GM19023 (cell line): ENCODE results near the gene ZNF831.

ENCODE experiments used
- ATAC-seq: cut with Tn5 transposase; IDR thresholded peaks from one replicate; pipeline ENCODE4 v1.9.1; 2021; ENCODE audit warnings: mild to moderate bottlenecking, moderate library complexity; ENCODE audit not compliant: unreplicated experiment

Gene ZNF831

DNA sequence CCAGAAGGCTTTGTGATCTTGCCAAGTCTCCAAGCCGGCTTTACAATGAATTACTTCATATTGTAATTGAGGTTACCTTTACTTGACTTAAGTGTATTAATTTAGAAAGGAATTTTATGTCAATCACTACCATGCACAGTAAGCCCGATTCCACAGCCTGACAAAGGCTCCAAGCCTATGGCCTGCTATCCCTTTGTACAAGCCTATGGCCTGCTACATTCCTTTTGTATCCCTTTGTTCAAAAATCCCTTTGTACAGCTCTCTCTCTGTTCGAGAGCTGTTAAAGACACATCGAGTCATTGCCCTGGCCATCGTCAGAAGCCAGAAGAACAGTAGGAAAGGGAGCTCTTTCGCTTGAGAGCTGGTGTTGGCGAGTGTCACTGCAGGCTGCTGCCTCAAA, 134.1 kb downstream of the ZNF831 start:
- ATAC-seq, result no peak

DNA sequence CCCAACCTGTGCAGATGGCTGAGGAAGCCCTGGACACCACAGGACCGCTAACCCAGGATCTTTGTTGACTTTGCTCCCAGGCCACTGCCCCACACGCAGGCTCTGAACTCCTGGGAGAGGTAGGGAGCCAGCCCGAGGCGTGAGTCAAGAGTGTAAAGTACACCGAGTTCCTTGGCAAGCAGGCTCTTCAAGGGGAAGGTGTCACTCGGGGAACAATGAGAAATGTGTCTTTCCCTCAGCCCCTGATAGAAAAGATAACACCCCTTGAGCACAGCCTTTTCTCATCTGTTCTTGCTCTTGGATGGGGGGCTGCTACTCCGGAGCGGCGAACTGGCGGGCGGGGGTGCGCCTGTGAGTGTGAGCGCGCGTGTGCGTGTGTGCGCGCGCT, 136.3 kb downstream of the ZNF831 start:
- no peak for ATAC-seq

DNA sequence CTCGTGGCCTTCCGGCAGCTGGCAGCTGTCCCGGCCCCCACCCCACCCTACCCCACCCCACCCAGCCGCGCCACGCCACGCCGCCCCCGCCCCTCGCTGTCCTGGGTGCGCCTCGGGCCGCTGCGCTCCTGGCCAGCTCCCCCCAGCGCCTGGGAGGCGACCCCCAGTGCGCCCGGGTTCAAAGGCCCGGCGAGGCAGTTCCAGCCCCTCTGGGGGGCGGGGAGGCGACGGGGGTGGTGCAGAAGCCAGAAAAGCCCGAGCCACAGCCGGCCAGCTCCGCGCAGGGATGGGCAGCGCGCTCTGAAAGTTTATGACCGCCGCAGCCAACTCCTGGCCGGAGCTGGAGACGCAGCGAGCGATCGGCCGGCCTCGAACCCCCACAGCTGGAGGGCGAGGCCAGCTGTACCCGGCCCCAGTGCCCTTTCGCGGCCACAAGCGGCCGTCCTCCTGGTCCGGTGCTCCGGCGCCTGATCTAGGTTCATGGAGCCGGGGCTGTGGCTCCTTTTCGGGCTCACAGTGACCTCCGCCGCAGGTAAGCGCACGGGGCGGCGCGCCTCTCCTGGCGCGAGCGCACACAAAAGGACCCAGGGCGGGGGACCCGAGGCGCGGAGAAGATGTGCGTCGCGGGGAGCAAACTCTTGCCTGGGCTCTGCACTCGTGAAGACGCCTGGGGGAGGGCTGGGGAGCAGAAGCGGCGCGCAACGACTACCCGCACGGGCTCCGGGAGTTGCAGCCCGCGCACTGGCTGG, 136.9 kb downstream of the ZNF831 start, which contains the start of gene EDN3:
Gene EDN3, plus strand, starts transcription at position 279 of the 749 bp plus-strand sequence. Its CDS starts 202 bp downstream, at position 481.
- no peak for ATAC-seq

DNA sequence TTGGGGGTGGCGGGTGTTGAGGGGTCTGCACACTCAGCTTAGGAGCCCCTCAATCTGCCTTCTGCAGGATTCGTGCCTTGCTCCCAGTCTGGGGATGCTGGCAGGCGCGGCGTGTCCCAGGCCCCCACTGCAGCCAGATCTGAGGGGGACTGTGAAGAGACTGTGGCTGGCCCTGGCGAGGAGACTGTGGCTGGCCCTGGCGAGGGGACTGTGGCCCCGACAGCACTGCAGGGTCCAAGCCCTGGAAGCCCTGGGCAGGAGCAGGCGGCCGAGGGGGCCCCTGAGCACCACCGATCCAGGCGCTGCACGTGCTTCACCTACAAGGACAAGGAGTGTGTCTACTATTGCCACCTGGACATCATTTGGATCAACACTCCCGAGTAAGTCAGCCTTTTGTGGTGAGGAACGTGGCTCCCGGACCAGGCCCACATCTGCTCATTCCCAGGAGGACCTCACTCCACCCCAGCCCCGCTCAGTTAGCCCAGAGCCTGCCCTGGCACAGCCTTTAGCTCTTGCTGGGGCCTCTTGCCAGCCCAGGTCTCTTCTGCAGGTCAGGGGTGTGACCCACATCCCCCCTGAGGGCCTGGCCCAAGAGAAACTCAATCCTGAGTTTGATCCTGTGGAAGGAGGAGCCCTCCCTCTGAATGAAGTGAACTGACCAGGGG, 137.9 kb downstream of the ZNF831 start:
- ATAC-seq, result no peak

DNA sequence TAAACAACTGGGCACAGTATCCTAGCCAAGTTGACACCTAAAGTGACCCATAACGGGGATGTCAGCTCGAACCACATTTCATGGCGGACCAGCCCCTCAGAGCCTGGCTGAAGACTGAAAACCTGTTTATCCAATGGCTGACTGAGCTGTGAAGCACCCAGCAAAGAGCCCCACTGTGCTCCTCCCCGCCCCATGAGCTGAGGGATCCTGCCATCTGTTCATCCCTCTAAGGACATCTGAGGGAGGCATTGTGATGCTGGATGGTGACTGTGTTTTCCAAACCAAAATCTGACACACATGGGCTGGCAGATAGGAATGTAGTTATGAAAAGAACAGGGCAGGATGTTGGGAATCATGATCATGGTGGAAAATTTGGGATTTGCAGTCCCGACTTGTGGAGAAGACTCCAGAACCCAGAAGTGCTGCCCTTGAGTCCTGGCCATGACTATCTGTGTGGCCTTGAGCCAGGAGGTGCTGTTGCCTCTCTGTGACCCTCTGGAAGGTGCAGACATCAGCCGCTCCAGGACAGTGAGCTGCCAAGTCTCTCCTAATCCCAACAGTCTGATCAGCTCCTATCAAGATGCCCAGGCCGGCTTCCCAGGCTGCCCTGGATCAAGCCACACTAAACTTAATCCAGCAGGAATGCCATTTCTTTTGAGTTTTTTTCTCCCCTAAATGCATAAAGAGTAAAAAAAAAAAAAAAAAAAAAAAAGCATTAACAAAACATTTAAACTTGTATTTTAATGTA, 142.5 kb downstream of the ZNF831 start:
- no peak for ATAC-seq

DNA sequence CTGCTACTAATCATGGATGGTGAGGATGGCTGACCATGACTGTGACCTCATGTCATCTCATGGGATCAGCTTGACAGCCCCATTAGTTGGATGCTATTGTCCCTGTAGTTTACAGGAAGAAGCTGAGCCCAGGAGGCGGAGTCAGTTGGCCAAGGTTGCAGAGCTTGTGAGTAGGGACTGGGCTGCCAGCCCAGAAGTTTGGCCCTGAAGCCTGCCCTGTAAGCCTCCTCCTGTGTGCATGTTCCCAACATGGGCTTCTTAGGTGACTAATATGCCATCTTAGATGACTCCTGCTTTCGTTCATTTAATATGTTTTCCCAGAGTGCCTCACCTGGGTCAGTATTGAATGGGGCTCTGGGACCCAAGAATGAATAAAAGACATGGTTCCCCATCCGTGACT, 143.6 kb downstream of the ZNF831 start:
- ATAC-seq, result no peak
